CD4-positive, alpha-beta T cell treated with Interleukin-4 for 4 hours (primary cell): ENCODE results near the gene CLEC14A.

Source experiments
- DNase-seq: peaks from one replicate; pipeline ENCODE4 v3.0.0-alpha.2; 2020

Gene CLEC14A

DNA sequence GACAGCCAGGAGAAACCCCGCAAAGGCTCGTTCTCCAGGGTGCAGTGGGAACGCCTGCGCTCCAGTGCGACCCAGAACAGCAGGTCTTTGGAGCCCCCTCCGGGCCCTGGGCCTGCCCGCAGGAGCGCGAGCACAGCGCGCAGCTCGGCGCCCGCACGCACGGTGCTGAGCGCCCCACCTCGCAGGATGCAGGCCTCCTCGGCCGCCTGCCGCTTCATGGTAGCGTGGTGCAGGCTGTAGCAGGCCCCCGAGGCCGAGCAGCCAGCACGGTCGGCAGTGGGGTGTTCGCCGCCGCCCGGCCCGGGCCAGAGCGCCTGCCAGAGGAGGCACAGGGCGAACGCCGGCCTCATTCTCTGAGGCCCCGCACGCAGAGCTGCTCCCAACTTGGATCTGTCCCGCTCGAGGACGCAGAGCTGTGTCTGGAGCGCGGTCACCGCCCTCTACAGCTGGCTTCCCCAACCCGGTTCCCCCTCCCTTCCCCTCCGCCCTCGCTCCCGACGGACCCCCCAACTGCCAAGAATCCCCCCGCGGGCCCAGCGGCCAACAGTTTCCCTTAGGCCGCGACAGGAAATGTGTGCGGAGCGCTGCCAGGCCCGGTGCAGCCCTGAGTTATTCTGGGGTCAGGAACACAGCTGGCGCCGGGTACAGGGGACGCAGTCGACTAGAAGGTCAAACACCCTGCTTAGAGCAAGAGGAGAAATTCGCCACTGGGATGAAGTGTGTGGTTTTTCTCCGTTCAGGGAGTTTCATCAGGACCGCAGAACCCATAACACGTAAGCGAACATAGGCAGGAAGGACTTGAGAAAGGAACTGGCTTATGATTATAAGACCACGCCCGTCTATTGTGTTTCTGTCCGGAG is at the start of gene CLEC14A:
TSS of gene CLEC14A (minus strand) at position 421 of the 860 bp plus-strand sequence. CDS start at position 350, 71 bp downstream.
- DNase-seq, result no peak

DNA sequence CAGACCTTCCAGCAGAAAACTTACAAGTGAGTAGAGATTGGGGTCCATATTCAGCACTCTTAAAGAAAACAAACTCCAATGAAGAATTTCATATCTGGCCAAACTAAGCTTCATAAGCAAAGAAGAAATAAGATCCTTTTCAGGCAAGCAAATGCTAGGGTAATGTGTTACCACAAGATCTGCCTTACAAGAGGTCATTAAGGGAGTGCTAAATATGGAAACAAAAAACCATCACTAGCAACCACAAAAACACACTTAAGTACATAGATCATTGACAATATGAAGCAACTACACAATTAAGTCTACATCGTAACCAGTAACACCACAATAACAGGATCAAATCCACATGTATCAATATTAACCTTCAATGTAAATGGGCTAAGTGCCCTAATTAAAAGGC is 47.1 kb upstream of the CLEC14A start:
- DNase-seq, result no peak

- no peak for DNase-seq
Measured at GRCh38 chr14:38302034-38302433, 46.1 kb upstream of the CLEC14A start.

- DNase-seq, result no peak
Measured at GRCh38 chr14:38297681-38298080, 41.8 kb upstream of the CLEC14A start.

- no peak for DNase-seq
Measured at GRCh38 chr14:38291681-38292467, 36.0 kb upstream of the CLEC14A start.

DNA sequence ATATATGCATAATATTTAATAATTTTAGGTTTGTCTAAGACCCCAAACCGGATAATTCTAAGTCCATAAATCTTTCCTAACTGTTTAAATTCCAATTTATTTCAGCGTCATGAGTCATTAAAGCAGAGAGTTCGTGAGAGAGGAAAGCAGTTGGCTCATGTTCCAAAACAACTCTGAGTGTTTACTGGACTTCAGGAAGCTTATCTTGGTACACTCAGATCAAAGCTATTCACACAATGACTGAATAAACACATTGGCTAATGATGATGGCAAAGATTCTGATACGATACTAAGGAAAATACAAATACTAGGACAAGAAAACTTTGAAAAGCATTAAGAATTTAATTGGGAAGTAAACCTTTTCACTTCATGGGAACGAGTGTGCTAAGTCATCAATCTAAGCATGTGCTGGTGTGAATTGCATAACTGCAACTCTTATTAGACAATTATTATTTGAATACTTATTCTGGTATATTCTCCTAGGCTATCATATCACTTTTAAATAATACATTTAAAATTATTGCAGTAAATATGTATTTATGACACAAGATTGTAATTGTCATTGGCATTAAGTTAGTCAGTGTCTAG is 34.8 kb upstream of the CLEC14A start:
- no peak for DNase-seq

GRCh38 chr14:38286452-38286851 is 30.6 kb upstream of the CLEC14A start:
- no peak for DNase-seq

DNA sequence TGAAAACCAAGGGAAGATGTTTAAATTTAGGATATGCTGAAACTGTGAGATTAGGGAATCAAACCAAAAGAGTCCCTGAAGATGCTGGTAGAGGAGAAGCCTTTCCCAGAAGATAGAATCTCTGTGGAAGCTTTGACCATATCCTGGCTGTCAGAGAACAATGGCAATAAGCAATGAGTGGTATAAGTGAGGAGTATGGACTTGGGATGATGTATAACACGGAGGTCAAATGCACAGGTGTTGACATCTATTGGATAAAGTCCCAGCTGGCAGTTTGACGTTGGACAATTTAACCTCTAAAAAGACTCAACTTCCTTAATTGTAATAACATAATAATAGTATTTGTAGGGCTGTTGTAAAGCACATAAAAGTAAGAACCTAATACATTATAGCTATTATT is 30.1 kb upstream of the CLEC14A start:
- DNase-seq, result no peak

DNA sequence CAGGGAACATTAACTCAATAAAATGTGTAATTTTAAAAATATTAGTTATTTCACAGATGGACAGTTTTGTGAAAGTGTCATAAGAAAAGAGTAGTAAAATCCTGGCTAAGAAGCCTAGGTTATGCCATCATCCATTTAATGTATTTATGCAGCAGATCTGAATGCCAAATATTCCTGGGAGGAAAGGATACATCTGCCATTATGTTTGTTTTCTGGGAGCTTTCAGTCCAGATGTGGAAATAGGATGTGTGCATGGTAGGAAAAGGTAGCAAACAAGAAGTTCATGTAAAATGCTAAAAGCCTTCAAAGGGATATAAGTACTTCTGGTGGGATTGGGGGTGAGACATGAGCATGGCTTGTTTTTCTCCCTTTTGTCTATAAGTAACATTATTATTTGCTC is 27.0 kb upstream of the CLEC14A start:
- no peak for DNase-seq

DNA sequence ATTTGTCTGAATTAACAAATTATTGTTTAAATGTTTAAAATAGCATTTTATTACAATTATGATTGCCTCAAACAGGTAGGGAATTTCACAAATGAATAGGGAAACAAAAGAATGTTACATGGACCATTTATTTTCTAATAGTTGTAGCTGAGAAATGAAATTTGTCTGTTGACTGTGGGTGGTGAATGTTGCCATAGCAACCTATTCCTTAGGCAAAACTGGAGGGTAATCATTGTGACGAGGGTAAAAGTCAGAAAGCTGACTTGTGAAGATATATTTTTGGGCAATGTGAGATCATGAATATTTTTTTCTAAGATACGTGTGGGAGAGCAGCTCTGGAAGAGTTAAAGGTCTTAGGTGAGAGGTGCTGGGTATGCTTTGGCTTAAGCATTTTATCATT is 24.2 kb upstream of the CLEC14A start:
- DNase-seq, result no peak

- DNase-seq, result no peak
Measured at GRCh38 chr14:38279572-38279971, 23.7 kb upstream of the CLEC14A start.

GRCh38 chr14:38278035-38278434 is 22.1 kb upstream of the CLEC14A start:
- no peak for DNase-seq

DNA sequence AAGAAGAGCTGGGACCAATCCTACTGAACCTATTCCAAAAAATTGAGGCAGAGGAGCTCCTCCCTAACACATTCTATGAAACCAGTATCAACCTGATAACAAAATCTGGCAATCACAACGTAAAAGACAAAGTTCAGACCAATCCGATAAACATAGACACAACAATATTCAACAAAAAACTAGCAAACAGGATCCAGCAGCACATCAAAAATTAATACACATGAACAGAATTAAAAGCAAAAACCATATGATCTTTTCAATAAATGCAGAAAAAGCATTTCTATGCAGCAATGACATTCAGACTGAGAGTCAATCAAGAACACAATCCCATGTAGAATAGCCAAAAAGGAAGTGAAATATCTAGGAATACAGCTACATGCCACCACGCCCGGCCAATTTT is 7.0 kb upstream of the CLEC14A start:
- DNase-seq, result no peak

GRCh38 chr14:38261620-38262019 is 5.7 kb upstream of the CLEC14A start:
- DNase-seq, result no peak

GRCh38 chr14:38257507-38257906 is 1.6 kb upstream of the CLEC14A start:
- no peak for DNase-seq

DNA sequence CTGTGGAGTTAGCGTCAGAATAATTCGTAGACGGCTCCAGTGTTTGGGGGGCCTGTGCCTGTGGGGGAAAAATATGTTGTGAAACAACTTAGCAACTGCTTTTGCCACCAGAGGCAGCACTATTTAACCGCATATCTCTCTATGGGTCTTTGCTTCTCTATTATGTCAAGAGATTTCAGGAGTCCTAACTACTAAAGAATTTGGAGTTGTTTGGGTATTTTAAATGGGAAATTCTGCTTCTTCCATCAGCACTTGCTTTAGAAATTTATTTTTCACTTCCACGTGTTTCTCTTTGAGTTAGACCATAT is 594 bp upstream of the CLEC14A start:
- DNase-seq, result no peak

GRCh38 chr14:38255408-38255672 is 553 bp downstream of the CLEC14A start:
- no peak for DNase-seq

DNA sequence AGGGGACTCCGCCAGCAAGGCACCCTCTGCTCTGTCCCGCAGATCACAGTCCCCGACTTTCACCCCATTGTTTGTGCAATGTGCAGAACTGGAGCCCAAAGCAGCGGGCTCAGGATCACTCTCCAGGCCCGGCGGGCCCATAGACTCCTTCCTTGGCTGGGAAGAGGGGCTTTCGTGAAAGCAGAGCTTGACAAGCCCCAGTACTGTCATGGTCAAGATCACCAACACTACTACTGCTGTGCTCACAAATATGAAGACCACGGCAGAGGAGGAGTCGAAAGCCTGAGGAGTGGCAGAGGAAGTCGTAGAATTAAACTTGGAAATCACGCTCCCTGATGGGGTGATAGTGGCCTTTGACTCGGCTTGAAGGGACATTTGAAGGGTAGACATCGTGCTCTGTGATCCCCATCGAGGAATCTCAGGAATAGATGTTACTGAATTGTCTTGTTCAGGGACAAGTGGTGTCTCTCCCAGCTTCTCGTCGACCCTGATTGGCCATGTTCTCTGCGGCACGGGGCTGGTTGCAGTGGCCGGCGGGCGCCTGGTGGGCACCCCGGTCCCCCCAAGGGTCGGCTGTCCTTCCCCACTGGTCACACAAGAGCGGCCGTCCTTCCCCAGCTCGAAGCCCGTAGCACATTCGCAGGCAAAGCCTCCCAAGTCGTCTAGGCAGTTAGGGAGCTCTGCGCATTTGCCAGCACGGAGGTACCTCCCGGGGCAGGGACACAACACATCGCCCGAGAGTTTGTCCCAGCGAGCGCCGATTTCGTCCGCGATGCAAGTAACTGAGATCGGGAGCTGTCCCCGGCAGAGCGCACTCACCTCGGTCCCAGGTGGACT is 1.1 kb downstream of the CLEC14A start:
- DNase-seq, result no peak

DNA sequence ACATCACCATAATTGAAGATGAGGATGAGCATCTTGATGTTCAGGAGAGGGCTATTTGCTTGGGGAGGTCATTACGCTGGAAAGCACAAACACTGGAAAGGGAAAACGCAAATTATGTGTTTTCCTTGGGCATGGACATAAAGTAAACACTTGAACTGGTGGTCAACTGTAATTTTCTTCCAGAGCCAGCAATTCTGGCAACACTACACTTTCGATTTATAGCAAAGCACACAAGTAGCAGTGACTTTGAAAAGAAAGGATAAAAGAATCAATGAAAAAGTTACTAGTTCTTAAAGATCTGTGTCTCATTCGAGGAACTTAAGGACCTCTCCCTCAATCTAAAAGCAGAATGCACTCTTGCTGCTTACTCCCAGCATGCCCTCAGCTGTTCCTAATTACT is 2.2 kb downstream of the CLEC14A start:
- DNase-seq, result no peak

GRCh38 chr14:38252066-38252710 is 3.7 kb downstream of the CLEC14A start:
- DNase-seq, result no peak

DNA sequence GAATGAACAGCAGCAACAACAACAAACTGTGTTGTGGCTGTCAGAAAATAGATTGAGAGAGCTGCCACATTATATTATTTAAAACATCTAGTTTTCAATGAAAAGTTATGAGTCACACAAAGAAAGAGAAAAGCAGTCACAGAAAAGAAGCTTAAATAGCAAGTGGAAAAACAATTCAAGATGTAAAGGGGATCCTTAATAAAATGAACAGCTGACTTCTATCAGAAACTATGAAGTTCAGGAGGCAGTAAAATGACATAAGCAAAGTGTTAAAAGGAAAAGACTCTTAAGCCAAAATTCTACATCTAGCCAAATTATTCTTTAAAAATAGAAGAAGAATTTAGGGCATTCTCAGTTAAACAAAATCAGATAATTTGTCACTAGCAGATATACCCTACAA is 5.6 kb downstream of the CLEC14A start:
- no peak for DNase-seq

DNA sequence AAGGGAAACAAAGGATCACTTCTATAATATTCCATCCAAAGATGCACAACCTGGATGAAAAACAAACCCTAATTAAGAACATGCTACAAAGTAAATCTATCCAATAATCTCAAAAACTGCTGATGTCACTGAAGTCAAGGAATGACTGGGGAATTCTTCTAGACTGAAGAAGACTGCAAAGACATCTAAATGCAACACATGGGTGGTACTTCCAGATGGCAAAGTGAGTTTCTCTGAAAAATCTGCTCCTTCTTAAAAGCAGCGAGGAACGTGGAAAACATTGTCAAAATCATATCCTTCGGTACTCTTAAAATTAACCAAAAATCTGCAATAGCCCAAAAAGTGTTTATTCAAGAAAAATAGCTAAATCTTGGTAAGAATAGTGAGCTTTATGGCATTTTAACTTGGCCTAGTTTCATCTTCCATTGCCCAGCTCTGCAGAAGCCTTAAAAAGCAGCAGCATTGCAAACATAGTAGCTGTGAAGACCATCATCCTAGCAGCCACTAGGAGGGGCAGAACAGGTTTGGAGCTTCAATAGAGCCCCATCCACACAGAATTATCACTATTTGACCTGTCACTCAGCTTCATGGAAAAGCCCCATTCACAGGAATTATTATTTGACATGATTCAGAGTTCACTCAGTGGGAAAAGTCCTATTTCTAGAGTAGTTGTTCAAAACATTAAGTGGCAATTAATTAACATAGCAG is 7.4 kb downstream of the CLEC14A start:
- no peak for DNase-seq
